ENCODE measurements around the gene TSFM.
"Not testable (repeated sequence)": the region's sequence is repeated elsewhere in the genome, so short reads cannot be mapped to it uniquely, and the experiment has no call there.

Gene TSFM

DNA sequence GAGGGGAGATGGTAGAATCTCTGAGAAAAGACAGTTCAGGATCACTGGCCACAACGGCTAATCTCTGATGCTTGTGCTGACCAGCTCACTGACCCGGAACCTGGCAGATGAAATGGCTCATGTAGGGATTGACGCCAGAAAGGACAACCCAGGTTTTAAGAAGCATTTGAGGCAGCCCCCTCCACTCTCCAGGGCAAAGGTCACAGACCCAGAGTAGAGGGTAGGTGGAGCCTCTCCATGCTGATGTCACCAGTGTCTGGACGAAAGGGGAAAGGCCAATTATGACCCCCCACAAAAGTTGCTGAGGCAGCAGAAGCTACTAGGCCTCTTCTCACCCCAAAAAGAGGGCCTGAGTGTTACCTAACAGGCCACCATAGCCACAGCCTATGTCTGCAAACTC, 11.9 kb upstream of the TSFM start:
- ChIA-PET POLR2A (no interaction called here), CTCF (interaction anchor here (2.6 to 2.8 kb wide), 2 partner anchors 12 to 14 kb away, joined by 9 to 20 read pairs; partner anchors contain the start of gene TSFM)
- TF ChIP-seq, protein P1, sequence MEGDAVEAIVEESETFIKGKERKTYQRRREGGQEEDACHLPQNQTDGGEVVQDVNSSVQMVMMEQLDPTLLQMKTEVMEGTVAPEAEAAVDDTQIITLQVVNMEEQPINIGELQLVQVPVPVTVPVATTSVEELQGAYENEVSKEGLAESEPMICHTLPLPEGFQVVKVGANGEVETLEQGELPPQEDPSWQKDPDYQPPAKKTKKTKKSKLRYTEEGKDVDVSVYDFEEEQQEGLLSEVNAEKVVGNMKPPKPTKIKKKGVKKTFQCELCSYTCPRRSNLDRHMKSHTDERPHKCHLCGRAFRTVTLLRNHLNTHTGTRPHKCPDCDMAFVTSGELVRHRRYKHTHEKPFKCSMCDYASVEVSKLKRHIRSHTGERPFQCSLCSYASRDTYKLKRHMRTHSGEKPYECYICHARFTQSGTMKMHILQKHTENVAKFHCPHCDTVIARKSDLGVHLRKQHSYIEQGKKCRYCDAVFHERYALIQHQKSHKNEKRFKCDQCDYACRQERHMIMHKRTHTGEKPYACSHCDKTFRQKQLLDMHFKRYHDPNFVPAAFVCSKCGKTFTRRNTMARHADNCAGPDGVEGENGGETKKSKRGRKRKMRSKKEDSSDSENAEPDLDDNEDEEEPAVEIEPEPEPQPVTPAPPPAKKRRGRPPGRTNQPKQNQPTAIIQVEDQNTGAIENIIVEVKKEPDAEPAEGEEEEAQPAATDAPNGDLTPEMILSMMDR (IDR thresholded peaks at IDR 0.05; ENCODE audit: control extremely low read depth, extremely low read depth, low read depth, missing control alignments), result no peak
- DNase-seq (ENCODE audit: extremely low spot score), result no peak

DNA sequence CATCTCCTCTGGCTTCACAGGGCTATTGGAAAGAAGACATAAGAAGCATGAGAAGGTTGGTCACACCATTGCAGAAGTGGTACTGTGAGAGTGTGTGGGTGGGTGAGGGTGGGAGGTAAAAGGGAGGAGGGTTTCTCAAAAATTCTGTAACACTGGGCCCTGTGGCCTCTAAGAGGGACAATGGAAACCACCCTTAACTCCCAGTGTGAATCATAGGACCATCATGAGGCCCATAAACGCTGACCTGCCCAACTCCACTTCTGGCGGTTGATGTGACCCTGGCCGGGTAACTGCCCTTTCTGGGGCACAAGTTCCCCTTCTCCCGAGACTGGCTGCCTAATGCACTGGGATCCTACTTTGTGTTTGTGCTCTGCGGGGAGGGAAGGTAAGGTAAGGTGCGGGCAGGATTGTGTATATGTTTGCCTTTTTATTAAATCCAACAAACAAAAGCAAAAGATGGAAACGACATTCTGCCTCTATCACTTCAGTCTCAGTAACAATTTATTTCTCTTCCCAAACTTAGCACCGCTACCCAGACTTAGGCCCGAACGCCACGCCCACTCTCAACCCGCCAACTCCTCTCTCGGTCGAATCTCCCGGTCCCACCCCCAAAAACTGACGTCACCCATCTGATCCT, 11.2 kb upstream of the TSFM start:
- peak; percentile 87 for DNase-seq (ENCODE audit: extremely low spot score)
- CTCF ChIA-PET, result interaction anchor here (2.6 to 4.1 kb wide), 3 partner anchors 11 to 15 kb away, joined by 9 to 39 read pairs (median 20); partner anchors contain the start of gene TSFM
- POLR2A ChIA-PET, result interaction anchor here (0.9 kb wide), 1 partner anchor 11 kb away, joined by 3 read pairs; the partner anchor contains the start of gene TSFM
- TF ChIP-seq, protein P1 (IDR thresholded peaks at IDR 0.05; ENCODE audit: control extremely low read depth, extremely low read depth, low read depth, missing control alignments), result no peak

DNA sequence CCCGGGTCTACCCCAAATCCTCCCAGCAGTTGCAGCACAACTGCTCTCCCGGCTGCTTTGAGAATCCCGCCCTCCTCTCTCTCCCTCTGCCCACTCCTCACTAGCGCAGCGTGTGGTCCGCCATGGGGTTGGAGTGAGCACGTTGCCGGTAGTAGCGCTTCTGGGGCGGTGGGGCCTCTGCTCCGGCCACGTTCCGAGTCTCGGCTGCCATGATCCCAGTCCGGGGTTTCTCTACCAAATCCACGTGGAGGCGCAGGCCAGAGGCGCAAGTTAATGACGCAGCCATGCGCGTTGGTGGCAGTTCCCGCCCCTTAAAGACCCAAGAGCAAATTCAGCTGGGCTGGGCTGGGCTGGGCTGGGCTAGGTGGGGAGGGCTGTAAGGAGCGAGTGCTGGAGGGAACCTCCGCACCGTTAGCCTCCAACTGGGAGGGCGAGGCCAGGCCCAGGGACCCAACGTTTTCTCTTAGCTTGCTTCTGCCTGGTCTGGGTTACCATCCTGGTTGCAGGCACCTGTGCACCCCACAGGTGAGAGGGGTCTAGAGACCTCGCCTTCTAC, 10.6 kb upstream of the TSFM start, which contains the start of gene METTL1:
METTL1 (minus strand) TSS at position 233 of the 556 bp plus-strand sequence; CDS start at position 211, 22 bp downstream.
- TF ChIP-seq, protein P1 (IDR thresholded peaks at IDR 0.05; ENCODE audit: control extremely low read depth, extremely low read depth, low read depth, missing control alignments), result no peak
- ChIA-PET CTCF (interaction anchor here (0.8 to 4.1 kb wide), 5 partner anchors 11 to 47 kb away, joined by 3 to 39 read pairs (median 6); partner anchors contain the start of genes AVIL and TSFM), POLR2A (interaction anchor here (0.8 to 0.9 kb wide), 2 partner anchors 11 to 27 kb away, joined by 3 to 4 read pairs; partner anchors contain the start of genes TSFM and TSPAN31)
- DNase-seq (ENCODE audit: extremely low spot score), result peak; percentile 96

DNA sequence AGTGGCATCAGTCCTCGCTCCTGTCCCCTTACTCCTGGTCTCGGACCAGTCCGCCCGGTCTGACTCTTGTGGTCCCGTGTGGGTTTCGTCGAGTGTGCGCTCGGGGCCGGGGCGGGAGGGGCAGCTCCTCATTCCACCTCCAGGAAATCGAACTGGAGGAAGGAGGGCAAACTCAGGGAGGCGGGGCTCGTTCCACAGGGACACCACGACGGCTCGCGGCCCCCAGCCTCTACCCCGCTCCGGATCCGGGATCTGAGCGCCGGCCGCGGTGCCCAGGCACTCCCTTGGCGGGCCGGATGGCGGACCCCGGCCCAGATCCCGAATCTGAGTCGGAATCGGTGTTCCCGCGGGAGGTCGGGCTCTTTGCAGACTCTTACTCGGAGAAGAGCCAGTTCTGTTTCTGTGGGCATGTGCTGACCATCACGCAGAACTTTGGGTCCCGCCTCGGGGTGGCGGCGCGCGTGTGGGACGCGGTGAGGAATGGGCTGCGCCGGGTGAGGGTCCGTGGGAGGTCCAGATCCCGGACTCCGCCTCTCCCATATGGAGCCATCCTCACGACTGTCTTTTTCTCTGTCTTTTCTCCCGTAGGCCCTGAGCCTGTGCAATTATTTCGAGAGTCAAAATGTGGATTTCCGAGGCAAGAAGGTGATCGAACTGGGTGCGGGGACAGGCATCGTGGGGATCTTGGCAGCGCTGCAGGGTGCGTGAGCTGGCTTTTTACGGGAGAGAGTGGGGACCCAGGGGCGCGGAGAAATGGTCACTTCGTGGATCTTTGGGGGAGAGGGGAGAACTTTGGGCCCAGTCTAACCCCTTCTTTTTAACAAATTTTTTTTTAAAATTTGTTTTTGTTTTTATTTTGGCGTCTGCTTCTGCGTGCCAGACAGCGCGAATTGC, 9.9 kb upstream of the TSFM start, which contains the start of gene EEF1AKMT3:
EEF1AKMT3 (plus strand) TSS at position 186 of the 894 bp plus-strand sequence; CDS start at position 297, 111 bp downstream.
- peak; percentile 57 for DNase-seq (ENCODE audit: extremely low spot score)
- CTCF ChIA-PET, result interaction anchor here (0.8 to 4.1 kb wide), 5 partner anchors 10 to 46 kb away, joined by 3 to 39 read pairs (median 6); partner anchors contain the start of genes AVIL and TSFM
- POLR2A ChIA-PET, result interaction anchor here (0.8 to 0.9 kb wide), 2 partner anchors 10 to 28 kb away, joined by 3 to 4 read pairs; partner anchors contain the start of genes TSFM and TSPAN31
- TF ChIP-seq, protein P1 (IDR thresholded peaks at IDR 0.05; ENCODE audit: control extremely low read depth, extremely low read depth, low read depth, missing control alignments), result no peak

DNA sequence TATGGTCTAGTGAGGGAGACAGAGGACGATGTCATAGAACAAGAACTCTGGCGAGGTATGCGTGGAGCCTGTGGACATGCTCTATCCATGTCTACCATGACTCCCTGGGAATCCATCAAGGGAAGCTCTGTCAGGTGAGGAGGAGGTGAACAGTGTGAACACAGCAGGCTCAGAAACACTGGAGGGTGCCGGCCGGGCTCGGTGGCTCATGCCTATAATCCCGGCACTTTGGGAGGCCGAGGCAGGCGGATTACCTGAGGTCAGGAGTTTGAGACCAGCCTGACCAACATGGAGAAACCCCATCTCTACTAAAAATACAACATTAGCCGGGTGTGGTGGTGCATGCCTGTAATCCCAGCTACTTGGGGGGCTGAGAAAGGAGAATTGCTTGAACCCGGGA, 8.0 kb upstream of the TSFM start:
- POLR2A ChIA-PET; DNase-seq (ENCODE audit: extremely low spot score): not testable (repeated sequence)
- CTCF ChIA-PET, result interaction anchor here (0.8 to 4.1 kb wide), 4 partner anchors 8 to 23 kb away, joined by 3 to 39 read pairs (median 11); partner anchors contain the start of gene TSFM

DNA sequence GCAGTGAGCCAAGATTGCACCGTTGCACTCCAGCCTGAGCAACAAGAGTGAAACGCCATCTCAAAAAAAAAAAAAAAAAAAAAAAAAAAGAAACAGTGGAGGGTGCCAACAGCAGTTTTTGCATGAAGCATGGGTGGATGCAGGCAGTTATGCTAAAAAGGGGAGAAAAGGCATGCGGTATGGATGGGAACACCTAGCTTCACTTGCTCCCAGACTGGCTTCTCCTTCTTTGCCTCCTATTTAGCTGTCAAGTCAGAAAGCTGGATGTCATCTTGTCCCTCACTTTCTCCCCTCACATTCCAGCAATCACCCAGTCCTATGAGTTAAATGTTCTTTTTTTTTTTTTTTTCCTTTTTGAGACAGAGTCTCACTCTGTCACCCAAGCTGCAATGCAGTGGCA, 7.5 kb upstream of the TSFM start:
- no peak for DNase-seq (ENCODE audit: extremely low spot score)
- CTCF ChIA-PET, result interaction anchor here (0.8 to 4.1 kb wide), 5 partner anchors 8 to 22 kb away, joined by 3 to 39 read pairs (median 3); partner anchors contain the start of gene TSFM
- POLR2A ChIA-PET, result no interaction called here
- TF ChIP-seq, protein P1 (IDR thresholded peaks at IDR 0.05; ENCODE audit: control extremely low read depth, extremely low read depth, low read depth, missing control alignments), result no peak
